ENCODE measurements around the gene CUX1.

DNA sequence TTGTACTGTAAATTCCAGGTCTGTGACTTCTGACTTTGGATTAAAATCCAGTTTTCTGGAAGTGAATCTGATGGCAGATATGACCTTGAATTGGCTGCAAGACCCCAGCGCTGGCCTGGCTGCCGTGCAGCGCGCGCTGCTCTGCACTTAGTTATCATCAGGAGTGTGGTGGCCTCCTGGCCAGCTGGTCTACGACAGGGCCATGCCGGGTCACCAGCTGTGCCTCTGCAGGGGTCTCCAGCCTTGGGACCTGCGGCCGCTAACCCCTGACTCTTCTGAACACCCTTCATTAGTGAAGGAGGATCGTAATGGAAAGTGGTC lies 278.5 kb downstream of the CUX1 start:
- TF ChIP-seq, protein P1, sequence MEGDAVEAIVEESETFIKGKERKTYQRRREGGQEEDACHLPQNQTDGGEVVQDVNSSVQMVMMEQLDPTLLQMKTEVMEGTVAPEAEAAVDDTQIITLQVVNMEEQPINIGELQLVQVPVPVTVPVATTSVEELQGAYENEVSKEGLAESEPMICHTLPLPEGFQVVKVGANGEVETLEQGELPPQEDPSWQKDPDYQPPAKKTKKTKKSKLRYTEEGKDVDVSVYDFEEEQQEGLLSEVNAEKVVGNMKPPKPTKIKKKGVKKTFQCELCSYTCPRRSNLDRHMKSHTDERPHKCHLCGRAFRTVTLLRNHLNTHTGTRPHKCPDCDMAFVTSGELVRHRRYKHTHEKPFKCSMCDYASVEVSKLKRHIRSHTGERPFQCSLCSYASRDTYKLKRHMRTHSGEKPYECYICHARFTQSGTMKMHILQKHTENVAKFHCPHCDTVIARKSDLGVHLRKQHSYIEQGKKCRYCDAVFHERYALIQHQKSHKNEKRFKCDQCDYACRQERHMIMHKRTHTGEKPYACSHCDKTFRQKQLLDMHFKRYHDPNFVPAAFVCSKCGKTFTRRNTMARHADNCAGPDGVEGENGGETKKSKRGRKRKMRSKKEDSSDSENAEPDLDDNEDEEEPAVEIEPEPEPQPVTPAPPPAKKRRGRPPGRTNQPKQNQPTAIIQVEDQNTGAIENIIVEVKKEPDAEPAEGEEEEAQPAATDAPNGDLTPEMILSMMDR (conservative IDR thresholded peaks at IDR 0.05 in 1 of 2, IDR thresholded peaks at IDR 0.05 in 1 of 2; ENCODE audit: low read depth in 1 of 2, low read length in 2 of 2), result no peak
- TF ChIP-seq EZH2 (IDR thresholded peaks at IDR 0.05; ENCODE audit: low read length, missing control alignments), result no peak

Data from fibroblast of lung (primary cell).